MCF 10A (cell line): ENCODE results near the gene STAMBPL1. TPM values are rescaled to one million over a fixed set of nuclear protein-coding genes. Genes with fewer than 3 reads are reported as not detected.

Experiments
- BruUV-seq: library from RNA; stranded (reverse); fragments of 400-500 nt; replicated peaks from 2 replicates; lab custom pipeline; 2021; lab: Mats Ljungman, UMichigan
- CTCF ChIA-PET: fragments of 300-600 bp; sonication (Branson Sonifier 250); formaldehyde crosslinking; extraction: SDS; loops from one replicate; lab custom pipeline; 2021; ENCODE audit warnings: antibody characterized with exemption, inconsistent platforms; lab: Yijun Ruan, JAX
- POLR2A ChIA-PET: fragments of 300-600, 350-650 bp; sonication (Branson Sonifier 250); formaldehyde crosslinking; extraction: SDS; loops from one replicate; lab custom pipeline; 2020; ENCODE audit warnings: antibody characterized with exemption, inconsistent platforms; lab: Yijun Ruan, JAX
- DNase-seq: peaks from one replicate; pipeline ENCODE4 v3.0.0-alpha.2; 2018; ENCODE audit not compliant: unreplicated experiment
- H3K27ac Mint-ChIP-seq: one replicate; pipeline ENCODE4 v1.8.0; 2022; ENCODE audit warnings: mild to moderate bottlenecking, low read depth, mixed read lengths; ENCODE audit not compliant: unreplicated experiment
- H3K27me3 Mint-ChIP-seq: one replicate; pipeline ENCODE4 v1.8.0; 2022; ENCODE audit warnings: mixed read lengths; ENCODE audit not compliant: insufficient read depth, unreplicated experiment
- H3K36me3 Mint-ChIP-seq: one replicate; pipeline ENCODE4 v1.8.0; 2022; ENCODE audit warnings: mild to moderate bottlenecking, moderate library complexity, mixed read lengths; ENCODE audit not compliant: insufficient read depth, unreplicated experiment
- H3K4me1 Mint-ChIP-seq: one replicate; pipeline ENCODE4 v1.8.0; 2022; ENCODE audit warnings: mixed read lengths; ENCODE audit not compliant: insufficient read depth, unreplicated experiment
- H3K4me3 Mint-ChIP-seq: one replicate; pipeline ENCODE4 v1.8.0; 2022; ENCODE audit warnings: mild to moderate bottlenecking, moderate library complexity, mixed read lengths; ENCODE audit not compliant: unreplicated experiment
- H3K9me3 Mint-ChIP-seq: one replicate; pipeline ENCODE4 v1.8.0; 2022; ENCODE audit warnings: mixed read lengths; ENCODE audit not compliant: unreplicated experiment
- CTCF ChIP-seq: fragments of 200-600 bp; IDR thresholded peaks from one replicate; pipeline ENCODE4 v1.8.0; 2022; ENCODE audit warnings: antibody characterized with exemption, mild to moderate bottlenecking; ENCODE audit not compliant: unreplicated experiment
- intact Hi-C: fragments of 100-400 bp; cut with micrococcal nuclease; formaldehyde crosslinking; loops from 2 replicates; pipeline ENCODE4 v1.14.1; 2022
- total RNA-seq: library from RNA; stranded (reverse); gene quantifications from 2 replicates; pipeline ENCODE4 v1.2.3, GENCODE V29; 2022

Gene STAMBPL1
- total RNA-seq, 1 experiment from 2014 or later: 29.2 TPM

DNA sequence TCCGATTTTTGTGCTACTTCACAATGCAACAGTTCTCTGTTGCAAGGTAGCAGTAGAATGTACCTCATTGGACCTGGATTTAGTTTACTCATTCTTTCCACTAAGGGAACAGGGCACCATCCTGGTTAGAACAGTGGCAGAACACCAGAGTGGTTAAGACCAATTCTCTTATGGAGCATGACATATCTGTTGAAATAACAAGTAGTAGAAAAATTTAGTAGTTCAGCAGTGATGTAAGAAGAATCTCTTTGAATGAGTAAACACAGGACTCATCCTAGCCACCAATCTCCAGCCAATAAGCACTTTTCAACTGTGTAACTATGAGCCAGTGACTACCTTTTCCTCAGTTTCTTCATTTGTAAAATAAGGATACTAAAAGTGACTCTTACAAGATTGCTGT lies 30.8 kb upstream of the STAMBPL1 start:
- CTCF ChIA-PET: interaction anchor here (0.6 to 1.2 kb wide), 4 partner anchors 14 to 289 kb away, joined by 3 to 6 read pairs (median 4); no protein-coding TSS in a partner anchor

GRCh38 chr10:88850712-88851111 lies 29.3 kb upstream of the STAMBPL1 start:
- no peak for TF ChIP-seq CTCF
- no peaks in the 10 kb centered on the region for H3K9me3 Mint-ChIP-seq
- BruUV-seq: no TSS peak
- no peak for DNase-seq
- intact Hi-C loops: no loop called here
- no peak overlapping the region for H3K27ac Mint-ChIP-seq
- no peak overlapping the region for H3K4me3 Mint-ChIP-seq
- ChIA-PET POLR2A (interaction anchor here (0.6 to 3.5 kb wide), 7 partner anchors 10 to 401 kb away, joined by 3 to 16 read pairs (median 5); partner anchors contain the start of genes LIPA and STAMBPL1), CTCF (interaction anchor here (1.3 to 3.2 kb wide), 3 partner anchors 14 to 83 kb away, joined by 5 to 17 read pairs (median 7); no protein-coding TSS in a partner anchor)
- peaks cover 6% of the 10 kb centered on the region for H3K36me3 Mint-ChIP-seq
- peaks cover 32% of the 10 kb centered on the region for H3K4me1 Mint-ChIP-seq
- H3K27me3 Mint-ChIP-seq: no peaks in the 10 kb centered on the region

More for the DNA sequence above, 30.8 kb upstream of the STAMBPL1 start:
- peak overlapping the region; percentile 11 for H3K27ac Mint-ChIP-seq
- TF ChIP-seq CTCF: no peak
- H3K27me3 Mint-ChIP-seq: no peaks in the 10 kb centered on the region
- peak; percentile 8 for DNase-seq
- intact Hi-C loops: no loop called here
- H3K4me3 Mint-ChIP-seq: no peak overlapping the region
- no peaks in the 10 kb centered on the region for H3K9me3 Mint-ChIP-seq
- H3K4me1 Mint-ChIP-seq: peaks cover 32% of the 10 kb centered on the region
- POLR2A ChIA-PET: interaction anchor here (0.6 to 1.8 kb wide), 6 partner anchors 11 to 683 kb away, joined by 3 to 11 read pairs (median 4); partner anchors contain the start of gene STAMBPL1
- BruUV-seq: no TSS peak
- H3K36me3 Mint-ChIP-seq: no peaks in the 10 kb centered on the region

- BruUV-seq: no TSS peak
- intact Hi-C loops: no loop called here
- peak; percentile 95 for DNase-seq
- Mint-ChIP-seq H3K9me3 (no peaks in the 10 kb centered on the region), H3K27me3 (no peaks in the 10 kb centered on the region), H3K36me3 (peaks cover 6% of the 10 kb centered on the region), H3K27ac (peak within 1 kb of the TSS; percentile 88), H3K4me3 (peak within 1 kb of the TSS; percentile 49), H3K4me1 (peaks cover 32% of the 10 kb centered on the region)
- ChIA-PET POLR2A (interaction anchor here (0.6 to 3.5 kb wide), 15 partner anchors 11 to 1033 kb away, joined by 3 to 16 read pairs (median 5); partner anchors contain the start of genes FAS, LIPA and STAMBPL1), CTCF (interaction anchor here (0.9 to 3.2 kb wide), 5 partner anchors 15 to 82 kb away, joined by 3 to 17 read pairs (median 5); no protein-coding TSS in a partner anchor)
- no peak for TF ChIP-seq CTCF
These were observed 28.3 kb upstream of the STAMBPL1 start, which contains the start of gene ANKRD22 for GRCh38 chr10:88851706-88852105. ANKRD22 (minus strand) TSS chr10:88851844; CDS start chr10:88851607, 237 bp downstream.

DNA sequence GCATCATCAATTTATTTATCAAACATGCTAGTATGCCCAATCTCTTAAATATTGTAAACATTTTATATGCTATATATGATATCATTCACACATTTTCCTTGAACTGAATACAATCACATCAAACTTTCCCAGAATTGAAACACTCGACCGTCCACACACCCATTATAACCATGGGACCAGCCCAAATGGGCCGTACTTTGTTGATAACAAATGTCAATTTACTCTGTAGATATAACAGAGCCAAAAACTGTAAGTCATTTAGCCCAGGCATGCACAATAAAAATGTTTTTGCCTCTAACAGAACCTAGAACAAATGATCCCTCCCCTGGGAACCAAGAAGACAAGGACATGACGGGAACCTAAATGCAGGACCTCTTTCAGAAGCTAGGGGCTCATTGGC lies 27.7 kb upstream of the STAMBPL1 start:
- POLR2A ChIA-PET: interaction anchor here (0.8 to 3.5 kb wide), 7 partner anchors 12 to 139 kb away, joined by 3 to 16 read pairs (median 5); partner anchors contain the start of genes FAS and STAMBPL1
- intact Hi-C loops: no loop called here
- no peak for TF ChIP-seq CTCF
- CTCF ChIA-PET: interaction anchor here (0.5 to 8.3 kb wide), 7 partner anchors 10 to 517 kb away, joined by 3 to 50 read pairs (median 4); no protein-coding TSS in a partner anchor
- Mint-ChIP-seq H3K27ac (no peak overlapping the region), H3K36me3 (peaks cover 6% of the 10 kb centered on the region), H3K9me3 (no peaks in the 10 kb centered on the region), H3K4me1 (peaks cover 32% of the 10 kb centered on the region), H3K4me3 (no peak overlapping the region), H3K27me3 (no peaks in the 10 kb centered on the region)
- no TSS peak for BruUV-seq
- DNase-seq: no peak
